Smooth muscle cell (in vitro differentiated cells): ENCODE measurements around the gene CRB1. TPM values are rescaled to one million over a fixed set of nuclear protein-coding genes. Genes with fewer than 3 reads are reported as not detected.

Experiments used
- DNase-seq: peaks from one replicate; lab custom pipeline; 2025; ENCODE audit not compliant: unreplicated experiment; lab: John Stamatoyannopoulos, UW
- H2AFZ ChIP-seq: fragments of 200-600 bp; sonication (generic); 2 replicates; pipeline ENCODE4 v1.6.0; 2016; ENCODE audit warnings: antibody characterized with exemption, low read depth, mild to moderate bottlenecking
- H3F3A ChIP-seq: fragments of 200-600 bp; sonication (generic); 2 replicates; pipeline ENCODE4 v1.6.0; 2017; ENCODE audit warnings: antibody characterized with exemption, low read depth
- H3K27ac ChIP-seq: fragments of 200-600 bp; sonication (generic); 2 replicates; pipeline ENCODE4 v1.5.1; 2016; ENCODE audit warnings: low read depth, mild to moderate bottlenecking
- H3K27me3 ChIP-seq: fragments of 200-600 bp; sonication (generic); 2 replicates; pipeline ENCODE4 v1.6.1; 2016; ENCODE audit warnings: low read depth, mild to moderate bottlenecking
- H3K36me3 ChIP-seq: fragments of 200-600 bp; sonication (generic); 2 replicates; pipeline ENCODE4 v1.5.1; 2016; ENCODE audit warnings: low read depth
- H3K4me1 ChIP-seq: fragments of 200-600 bp; sonication (generic); 2 replicates; pipeline ENCODE4 v1.5.1; 2016; ENCODE audit warnings: low read depth
- H3K4me2 ChIP-seq: fragments of 200-600 bp; sonication (generic); 2 replicates; pipeline ENCODE4 v1.6.0; 2016; ENCODE audit warnings: mild to moderate bottlenecking
- H3K4me3 ChIP-seq: fragments of 200-600 bp; sonication (generic); 2 replicates; pipeline ENCODE4 v1.5.1; 2016; ENCODE audit warnings: mild to moderate bottlenecking
- H3K79me2 ChIP-seq: fragments of 200-600 bp; sonication (generic); 2 replicates; pipeline ENCODE4 v1.6.0; 2016; ENCODE audit warnings: low read depth, mild to moderate bottlenecking
- H3K9ac ChIP-seq: fragments of 200-600 bp; sonication (generic); 2 replicates; pipeline ENCODE4 v1.6.0; 2016; ENCODE audit warnings: low read depth
- H3K9me3 ChIP-seq: fragments of 200-600 bp; sonication (generic); replicated peaks from 2 replicates; pipeline ENCODE4 v1.5.1; 2016; ENCODE audit warnings: low read depth
- H4K20me1 ChIP-seq: fragments of 200-600 bp; sonication (generic); 2 replicates; pipeline ENCODE4 v1.6.0; 2016; ENCODE audit warnings: low read depth
- WGBS: methylation state at CpG from one replicate; pipeline ENCODE4 v1.1.7; 2016; ENCODE audit warnings: low lambda C conversion rate; 5-methylcytosine and 5-hydroxymethylcytosine counted together
- polyA plus RNA-seq: library from polyadenylated mRNA; unstranded; fragments of >200 nt; fragmentation: Nextera tagmentation; extraction: Ambion mirVana; gene quantifications from 2 replicates; pipeline ENCODE4 v1.2.1, GENCODE V29; 2016
- total RNA-seq: library from RNA; depleted of rRNA; stranded (reverse); fragments of >200 nt; gene quantifications from 2 replicates; pipeline ENCODE4 v1.2.3, GENCODE V29; 2014
- TF ChIP-seq, protein P1 (sequence below): fragments of 200-600 bp; sonication (generic); IDR thresholded peaks from 2 replicates; pipeline ENCODE4 v1.5.1; 2017; ENCODE audit warnings: borderline replicate concordance, mild to moderate bottlenecking, antibody characterized with exemption; ENCODE audit not compliant: insufficient read depth, poor library complexity, severe bottlenecking

The CRB1 gene
- total and polyA plus RNA-seq, 2 experiments from 2014 or later, result under 0.01 TPM; not detected in 1

DNA sequence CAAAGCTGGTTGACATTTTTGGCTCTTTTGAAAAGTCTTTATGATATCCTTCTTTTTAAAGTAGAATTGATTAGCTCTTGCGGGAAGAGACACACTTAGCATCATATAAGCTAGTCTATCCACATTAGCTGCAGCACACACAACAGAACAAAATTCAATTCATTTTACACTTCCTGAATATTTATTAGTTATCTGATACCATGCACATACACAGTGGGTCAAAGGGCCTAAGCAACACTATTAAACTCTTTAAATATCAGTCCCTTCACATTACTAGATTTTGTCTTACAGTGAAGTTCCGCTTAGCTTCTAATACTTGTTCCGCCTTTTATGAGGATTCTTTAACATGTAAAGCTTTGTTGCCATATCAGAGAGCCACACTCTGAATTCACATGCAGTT lies 169.5 kb downstream of the CRB1 start:
- H3K9ac ChIP-seq, result no peak overlapping the region
- H3K27me3 ChIP-seq, result no peaks in the 10 kb centered on the region
- H3K9me3 ChIP-seq, result no peaks in the 10 kb centered on the region
- H3F3A ChIP-seq, result no peaks in the 10 kb centered on the region
- no peaks in the 10 kb centered on the region for H3K79me2 ChIP-seq
- no peak for DNase-seq
- H3K4me1 ChIP-seq, result peaks cover 4% of the 10 kb centered on the region
- H2AFZ ChIP-seq, result no peak overlapping the region
- TF ChIP-seq, protein P1, sequence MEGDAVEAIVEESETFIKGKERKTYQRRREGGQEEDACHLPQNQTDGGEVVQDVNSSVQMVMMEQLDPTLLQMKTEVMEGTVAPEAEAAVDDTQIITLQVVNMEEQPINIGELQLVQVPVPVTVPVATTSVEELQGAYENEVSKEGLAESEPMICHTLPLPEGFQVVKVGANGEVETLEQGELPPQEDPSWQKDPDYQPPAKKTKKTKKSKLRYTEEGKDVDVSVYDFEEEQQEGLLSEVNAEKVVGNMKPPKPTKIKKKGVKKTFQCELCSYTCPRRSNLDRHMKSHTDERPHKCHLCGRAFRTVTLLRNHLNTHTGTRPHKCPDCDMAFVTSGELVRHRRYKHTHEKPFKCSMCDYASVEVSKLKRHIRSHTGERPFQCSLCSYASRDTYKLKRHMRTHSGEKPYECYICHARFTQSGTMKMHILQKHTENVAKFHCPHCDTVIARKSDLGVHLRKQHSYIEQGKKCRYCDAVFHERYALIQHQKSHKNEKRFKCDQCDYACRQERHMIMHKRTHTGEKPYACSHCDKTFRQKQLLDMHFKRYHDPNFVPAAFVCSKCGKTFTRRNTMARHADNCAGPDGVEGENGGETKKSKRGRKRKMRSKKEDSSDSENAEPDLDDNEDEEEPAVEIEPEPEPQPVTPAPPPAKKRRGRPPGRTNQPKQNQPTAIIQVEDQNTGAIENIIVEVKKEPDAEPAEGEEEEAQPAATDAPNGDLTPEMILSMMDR, result no peak
- no peaks in the 10 kb centered on the region for H3K36me3 ChIP-seq
- H3K27ac ChIP-seq, result no peak overlapping the region
- H4K20me1 ChIP-seq, result no peaks in the 10 kb centered on the region
- H3K4me3 ChIP-seq, result no peak overlapping the region
- 88% methylated on average over 3 of the region's 3 CpGs for WGBS
- H3K4me2 ChIP-seq, result no peak overlapping the region

DNA sequence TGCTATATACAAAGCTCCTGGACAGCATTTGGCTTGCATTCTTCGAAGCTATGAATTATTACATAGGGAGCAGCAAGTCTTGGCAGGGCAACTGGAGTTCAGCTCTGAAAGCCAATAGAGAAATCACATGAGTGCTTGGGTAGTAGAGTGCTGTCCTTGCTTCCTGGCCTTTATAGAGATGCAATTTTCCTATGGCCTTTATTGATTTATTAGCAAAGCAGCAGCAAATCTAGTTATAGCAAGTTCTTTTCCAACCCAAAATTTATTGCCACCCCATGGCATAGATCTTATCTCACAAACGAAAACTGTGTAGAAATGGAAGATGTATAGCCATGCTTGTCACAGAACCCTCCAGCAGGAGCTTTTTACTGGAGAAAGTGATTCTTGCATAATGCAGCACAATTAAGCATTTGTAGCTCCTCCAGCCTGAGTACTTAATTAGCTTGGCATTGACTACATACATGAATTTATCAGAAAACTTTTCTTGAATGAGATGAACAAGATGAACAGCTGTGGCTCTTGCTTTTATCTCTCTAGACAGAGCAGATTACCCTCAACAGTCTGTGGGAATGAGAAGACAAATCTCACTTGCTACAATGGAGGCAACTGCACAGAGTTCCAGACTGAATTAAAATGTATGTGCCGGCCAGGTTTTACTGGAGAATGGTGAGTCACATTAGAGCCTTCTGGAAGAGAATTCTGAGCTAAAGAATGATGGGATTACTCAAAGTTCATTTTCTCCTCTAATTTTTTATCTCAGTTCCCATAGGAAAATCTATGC lies 170.1 kb downstream of the CRB1 start:
- H3K27ac ChIP-seq, result no peak overlapping the region
- peaks cover 4% of the 10 kb centered on the region for H3K4me1 ChIP-seq
- H3K36me3 ChIP-seq, result no peaks in the 10 kb centered on the region
- no peak overlapping the region for H3K4me2 ChIP-seq
- H4K20me1 ChIP-seq, result no peaks in the 10 kb centered on the region
- no peaks in the 10 kb centered on the region for H3F3A ChIP-seq
- H2AFZ ChIP-seq, result no peak overlapping the region
- 37% methylated on average over 3 of the region's 3 CpGs for WGBS
- H3K9ac ChIP-seq, result no peak overlapping the region
- TF ChIP-seq, protein P1, result no peak
- no peaks in the 10 kb centered on the region for H3K9me3 ChIP-seq
- no peaks in the 10 kb centered on the region for H3K27me3 ChIP-seq
- DNase-seq, result no peak
- no peak overlapping the region for H3K4me3 ChIP-seq
- no peaks in the 10 kb centered on the region for H3K79me2 ChIP-seq

DNA sequence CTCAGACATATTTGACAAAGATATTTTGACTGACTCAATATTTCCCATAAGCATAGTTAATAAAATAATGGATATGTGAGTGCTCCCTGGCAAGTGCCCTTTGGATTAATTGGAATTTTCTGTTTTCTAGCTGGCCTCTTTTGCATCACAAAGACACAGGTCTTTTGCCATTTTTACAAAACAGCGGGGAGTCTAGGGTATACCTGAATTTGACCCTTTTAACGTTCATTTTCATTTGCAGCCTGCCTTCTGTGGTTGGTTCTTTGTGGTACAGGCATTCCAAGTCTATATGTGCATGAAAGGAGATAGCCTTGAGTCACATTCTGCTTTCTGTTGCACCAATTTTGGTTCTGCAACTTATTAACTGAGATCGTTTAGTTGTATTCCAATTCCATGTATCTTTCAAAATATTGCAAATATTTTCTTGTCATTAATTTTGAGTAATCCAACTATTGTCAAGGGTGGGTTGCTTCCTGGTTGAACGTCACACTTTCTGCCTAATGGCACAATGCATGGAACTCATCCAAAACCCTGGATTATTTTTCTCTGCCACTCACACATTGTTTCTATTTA lies 171.7 kb downstream of the CRB1 start:
- TF ChIP-seq, protein P1, result no peak
- no peak overlapping the region for H2AFZ ChIP-seq
- H3F3A ChIP-seq, result no peaks in the 10 kb centered on the region
- H3K36me3 ChIP-seq, result no peaks in the 10 kb centered on the region
- no peak overlapping the region for H3K9ac ChIP-seq
- no peaks in the 10 kb centered on the region for H4K20me1 ChIP-seq
- H3K4me1 ChIP-seq, result peaks cover 4% of the 10 kb centered on the region
- no peak overlapping the region for H3K27ac ChIP-seq
- no peaks in the 10 kb centered on the region for H3K27me3 ChIP-seq
- no peaks in the 10 kb centered on the region for H3K9me3 ChIP-seq
- H3K4me3 ChIP-seq, result no peak overlapping the region
- DNase-seq, result no peak
- 62% methylated on average over 4 of the region's 4 CpGs for WGBS
- H3K79me2 ChIP-seq, result no peaks in the 10 kb centered on the region
- no peak overlapping the region for H3K4me2 ChIP-seq

DNA sequence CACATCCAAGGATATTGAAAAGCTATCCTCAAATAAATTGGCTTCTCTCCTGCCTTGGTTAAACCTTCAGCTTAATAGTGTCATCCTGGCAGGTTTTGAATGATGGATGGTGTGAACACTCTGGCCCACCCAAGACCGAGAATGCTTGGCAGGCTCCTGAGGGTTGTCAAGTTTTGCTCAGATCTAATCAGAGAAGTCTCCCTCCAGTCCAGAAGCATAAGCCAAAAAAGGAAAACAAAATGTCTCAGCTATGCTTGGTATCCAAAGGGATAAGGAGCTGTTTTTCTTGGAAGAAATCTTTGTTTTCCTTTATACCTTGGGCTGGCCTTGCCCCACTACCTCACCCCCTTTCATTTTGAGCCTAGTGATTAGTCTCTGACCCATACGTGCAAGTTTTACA lies 172.7 kb downstream of the CRB1 start:
- Histone ChIP-seq H3K79me2 (no peaks in the 10 kb centered on the region), H3K9me3 (no peaks in the 10 kb centered on the region), H3K4me3 (no peak overlapping the region), H3K27me3 (no peaks in the 10 kb centered on the region), H3K27ac (no peak overlapping the region), H3K4me1 (peaks cover 4% of the 10 kb centered on the region), H4K20me1 (no peaks in the 10 kb centered on the region), H3K9ac (no peak overlapping the region), H3K36me3 (no peaks in the 10 kb centered on the region), H2AFZ (no peak overlapping the region), H3K4me2 (no peak overlapping the region), H3F3A (no peaks in the 10 kb centered on the region)
- DNase-seq, result no peak
- 57% methylated on average over 2 of the region's 2 CpGs for WGBS
- TF ChIP-seq, protein P1, result no peak
